Measurements from ENCODE around the gene KIAA0753.

DNA sequence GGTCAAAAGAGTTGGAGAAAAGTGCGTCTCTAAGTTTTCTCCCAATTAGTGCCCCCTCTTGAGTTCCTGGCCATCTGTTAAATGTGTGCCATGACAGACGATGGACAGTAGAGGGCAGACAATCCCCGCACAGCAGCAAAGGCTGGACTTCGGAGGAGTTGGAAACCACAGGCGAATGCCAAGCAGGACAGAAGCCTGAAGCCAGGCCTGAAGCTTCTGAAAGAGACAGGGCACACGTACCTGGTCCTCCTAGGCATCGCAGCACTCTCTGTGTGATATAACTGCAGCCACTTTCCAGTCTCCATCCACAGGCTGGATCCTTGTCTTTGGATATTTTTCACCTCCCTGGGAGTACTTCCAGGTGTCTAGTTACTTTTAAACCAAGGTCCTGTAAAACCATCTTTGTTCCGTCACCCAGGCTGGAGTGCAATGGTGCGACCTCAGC lies 25.6 kb upstream of the KIAA0753 start:
- TF ChIP-seq EZH2 (IDR thresholded peaks at IDR 0.05; ENCODE audit: insufficient read depth, poor library complexity, severe bottlenecking) (no peak), EZH2phosphoT487 (IDR thresholded peaks at IDR 0.05; ENCODE audit: insufficient read depth, low read depth) (no peak)
